NCI-H1417 (cell line): ENCODE results near the gene SEC14L1.
"Not testable (repeated sequence)": the region's sequence is repeated elsewhere in the genome, so short reads cannot be mapped to it uniquely, and the experiment has no call there.

ENCODE experiments used
- DNase-seq, 3 experiments: peaks; one replicate each; lab custom pipeline; 2025; lab: John Stamatoyannopoulos, UW

SEC14L1 gene

GRCh38 chr17:77141846-77142449, 1.2 kb downstream of the SEC14L1 start:
- DNase-seq = no peak

GRCh38 chr17:77142689-77143088, 1.9 kb downstream of the SEC14L1 start:
- peak in 2 of 3 experiments; percentile 28 to 66 for DNase-seq

GRCh38 chr17:77143306-77143705, 2.5 kb downstream of the SEC14L1 start:
- DNase-seq = peak in 1 of 3 experiments; percentile 57

DNA sequence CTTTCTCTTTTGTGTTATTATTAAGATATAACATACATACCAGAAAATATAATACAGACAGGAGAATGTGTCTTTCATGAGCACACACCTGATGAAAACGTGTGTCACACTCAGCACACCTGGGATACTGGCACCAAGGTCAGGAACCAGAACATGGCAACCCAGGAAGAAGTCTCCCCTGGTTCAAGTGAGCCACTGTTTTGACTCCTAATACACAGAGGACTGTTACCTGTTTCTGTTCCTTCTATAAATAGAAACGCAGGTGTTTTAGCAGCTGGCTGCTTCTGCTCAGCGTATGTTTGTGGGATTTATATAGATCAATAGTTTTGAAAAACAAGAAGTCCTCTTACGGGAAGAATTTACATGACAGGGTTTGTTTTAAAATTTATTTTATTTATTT, 3.5 kb downstream of the SEC14L1 start:
- peak; percentile 12 to 68 (median 40) for DNase-seq

GRCh38 chr17:77145224-77145611, 4.4 kb downstream of the SEC14L1 start:
- DNase-seq = peak in 1 of 3 experiments; percentile 33

DNA sequence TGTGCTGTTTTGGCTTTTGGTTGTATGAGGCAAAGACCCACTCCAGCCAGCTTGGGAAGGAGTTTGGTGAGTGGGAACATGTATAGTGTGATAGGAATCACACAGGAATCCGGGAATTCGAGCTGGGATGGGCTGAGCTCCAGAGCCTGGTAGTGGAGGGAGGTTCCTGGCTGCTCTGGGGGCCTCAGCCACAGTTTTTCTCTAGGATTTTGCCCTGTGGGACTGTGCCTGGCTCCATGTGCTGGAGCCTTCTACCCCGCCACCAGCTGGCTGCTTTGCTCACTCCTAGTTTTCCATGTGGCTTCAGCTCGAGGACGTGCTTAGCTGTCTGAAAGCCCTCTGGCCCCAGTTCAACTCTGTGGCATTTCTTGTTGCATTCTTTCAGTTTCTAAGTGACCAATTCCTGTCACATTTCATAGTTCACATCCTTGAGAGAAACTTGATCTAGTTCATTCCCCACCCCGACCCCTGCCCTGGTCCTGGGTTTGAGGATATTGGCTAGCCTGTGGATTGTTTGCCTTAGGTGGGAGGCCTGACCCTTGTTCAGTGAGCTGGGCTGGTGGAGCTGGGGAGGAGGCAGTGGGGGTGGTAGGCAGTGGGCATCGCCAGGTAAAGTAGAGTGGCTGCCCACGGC, 5.0 kb downstream of the SEC14L1 start:
- DNase-seq = peak in 2 of 3 experiments; percentile 11 to 21

DNA sequence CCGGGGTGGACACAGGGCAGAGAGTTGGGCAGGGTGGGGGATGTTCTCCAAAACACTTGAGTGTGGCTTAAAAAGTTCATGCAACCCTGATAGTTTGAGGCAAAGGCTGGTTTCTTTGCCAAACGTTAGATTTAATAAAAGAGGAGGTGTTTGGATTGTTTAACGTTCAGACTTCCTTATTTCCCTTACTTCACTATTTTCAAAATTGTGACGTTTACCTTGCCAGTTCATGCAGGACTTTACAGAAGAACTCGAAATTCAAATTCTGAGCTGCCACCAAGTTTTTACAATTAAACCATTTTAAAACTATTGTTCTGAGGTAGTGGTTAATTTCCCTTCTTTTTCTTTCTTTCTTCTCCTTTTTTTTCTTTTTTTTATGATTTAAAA, 5.5 kb downstream of the SEC14L1 start:
- DNase-seq = no peak

DNA sequence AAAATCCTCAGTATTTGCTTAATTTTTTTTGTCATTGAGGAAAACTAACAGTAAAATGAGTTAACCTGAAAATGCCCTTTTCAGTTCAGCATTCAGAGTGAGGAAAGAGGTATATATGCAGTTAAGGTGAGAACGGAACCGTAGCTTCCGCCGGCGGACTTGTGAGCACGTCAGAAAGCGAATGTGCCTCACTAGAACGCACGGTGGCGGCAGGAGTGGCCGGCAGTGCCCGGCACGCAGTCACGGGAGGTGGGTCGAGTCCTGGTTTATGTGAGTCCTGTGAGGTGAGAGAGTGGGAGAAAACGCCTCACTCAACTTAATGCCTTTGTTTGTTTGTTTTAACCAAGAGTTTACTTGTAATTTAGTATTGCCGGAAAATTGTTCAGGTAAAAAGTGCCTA, 6.1 kb downstream of the SEC14L1 start:
- peak in 2 of 3 experiments; percentile 31 to 62 for DNase-seq

- DNase-seq = peak in 1 of 3 experiments; percentile 62
Observed at GRCh38 chr17:77147357-77147801, 6.6 kb downstream of the SEC14L1 start.

DNA sequence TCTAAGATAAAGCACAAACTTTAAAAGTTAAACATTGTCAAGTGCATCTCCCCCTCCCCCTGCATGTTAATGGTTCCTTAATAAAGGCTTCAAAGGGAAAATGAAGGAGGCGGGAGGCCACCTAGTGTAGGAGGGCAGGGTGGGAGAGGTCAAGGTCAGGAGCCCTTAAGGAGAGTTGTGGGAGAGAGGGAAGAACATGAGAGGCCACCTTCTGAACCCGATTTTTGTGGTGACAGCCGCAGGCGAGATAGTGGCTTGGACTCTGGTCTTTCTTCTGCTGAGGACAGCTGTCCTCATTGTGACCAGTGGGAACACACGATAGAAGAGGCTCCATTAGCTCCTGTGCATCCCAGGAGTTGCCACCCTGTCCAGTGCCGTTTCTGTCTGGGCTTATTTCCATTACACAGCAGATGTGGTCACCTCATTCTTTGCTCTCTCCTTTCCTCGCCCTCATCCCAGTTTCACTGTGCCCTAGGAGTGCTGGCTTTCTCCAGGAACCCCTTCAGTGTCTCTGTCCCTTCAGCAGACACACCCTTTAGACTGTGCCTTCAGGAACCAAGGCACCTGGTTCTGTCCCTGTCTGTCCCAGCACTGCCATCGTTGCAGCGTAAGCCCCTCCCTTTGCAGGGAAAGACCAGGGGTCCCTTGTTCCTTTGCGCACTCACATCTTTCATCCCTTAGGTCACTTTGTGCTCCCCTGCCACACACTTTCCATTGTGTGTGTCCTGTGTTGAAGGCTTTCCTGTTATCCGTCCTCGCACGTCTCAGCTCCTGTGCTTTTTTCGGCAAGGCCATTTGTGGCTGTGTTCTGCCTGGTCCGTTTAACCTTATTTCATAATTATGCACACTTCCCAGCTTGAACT, 7.5 kb downstream of the SEC14L1 start:
- no peak for DNase-seq

DNA sequence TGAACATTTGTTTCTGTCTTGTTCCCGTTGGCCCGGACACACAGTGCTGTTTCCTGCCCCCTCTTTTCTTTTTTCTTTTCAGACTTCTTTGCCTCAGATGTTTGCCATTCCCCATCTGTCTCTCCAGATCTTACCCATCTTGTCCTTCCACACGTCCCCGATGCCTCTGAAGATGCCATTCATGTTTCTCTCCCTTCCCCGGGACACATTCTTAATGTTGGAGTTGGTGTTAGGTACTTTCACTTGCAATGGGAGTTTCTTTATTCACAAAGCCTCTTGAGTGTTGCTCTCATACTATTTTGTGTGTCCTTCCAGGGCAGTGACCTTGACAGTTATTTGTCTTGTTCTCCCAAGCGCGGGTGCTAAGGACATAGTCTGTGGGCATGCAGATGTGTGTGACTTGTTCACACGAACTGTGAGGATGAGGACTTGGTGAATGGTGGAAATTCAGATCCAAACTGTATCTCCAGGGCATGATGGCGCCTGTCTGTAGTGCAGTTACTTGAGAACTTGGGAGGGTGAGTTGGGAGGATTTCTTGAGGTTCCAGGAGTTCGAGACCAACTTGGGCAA, 8.3 kb downstream of the SEC14L1 start:
- DNase-seq = no peak

GRCh38 chr17:77150196-77150595, 9.4 kb downstream of the SEC14L1 start:
- DNase-seq = no peak

DNA sequence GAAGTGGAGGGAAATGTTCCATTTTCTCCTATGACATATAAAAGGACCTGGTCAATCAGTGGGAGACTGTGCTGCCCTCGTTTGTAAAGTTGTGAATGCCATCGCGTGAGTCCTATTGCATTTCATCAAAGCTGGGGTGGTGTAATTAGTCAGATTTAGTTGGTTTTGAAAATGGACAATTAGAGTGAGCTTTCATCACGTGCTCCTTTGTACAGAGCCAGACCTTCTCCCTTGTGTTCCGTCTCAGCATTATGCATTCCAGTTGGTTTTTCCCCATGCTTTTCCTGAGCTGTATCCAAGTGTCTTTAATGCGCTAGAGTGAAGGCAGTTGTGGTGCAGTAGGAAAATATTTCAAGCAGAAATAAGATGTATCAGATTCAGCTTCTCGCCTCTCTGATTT, 10.4 kb downstream of the SEC14L1 start:
- no peak for DNase-seq

DNA sequence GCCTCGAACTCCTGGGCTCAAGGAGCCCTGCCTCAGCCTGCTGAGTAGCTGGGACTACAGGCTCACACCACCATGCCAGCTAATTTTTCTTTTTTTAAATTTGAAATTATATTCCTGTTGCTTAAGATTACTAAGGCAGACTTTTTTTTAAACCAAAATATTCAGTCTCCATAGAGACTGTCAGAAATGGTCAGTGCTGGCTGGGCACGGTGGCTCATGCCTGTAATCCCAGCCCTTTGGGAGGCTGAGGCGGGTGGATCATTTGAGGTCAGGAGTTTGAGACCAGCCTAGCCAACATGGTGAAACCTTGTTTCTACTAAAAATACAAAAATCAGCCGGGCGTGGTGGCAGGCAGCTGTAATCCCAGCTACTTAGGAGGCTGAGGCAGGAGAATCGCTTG, 11.3 kb downstream of the SEC14L1 start:
- not testable (repeated sequence) for DNase-seq

GRCh38 chr17:77153472-77153871, 12.7 kb downstream of the SEC14L1 start:
- peak in 1 of 3 experiments; percentile 38 for DNase-seq

DNA sequence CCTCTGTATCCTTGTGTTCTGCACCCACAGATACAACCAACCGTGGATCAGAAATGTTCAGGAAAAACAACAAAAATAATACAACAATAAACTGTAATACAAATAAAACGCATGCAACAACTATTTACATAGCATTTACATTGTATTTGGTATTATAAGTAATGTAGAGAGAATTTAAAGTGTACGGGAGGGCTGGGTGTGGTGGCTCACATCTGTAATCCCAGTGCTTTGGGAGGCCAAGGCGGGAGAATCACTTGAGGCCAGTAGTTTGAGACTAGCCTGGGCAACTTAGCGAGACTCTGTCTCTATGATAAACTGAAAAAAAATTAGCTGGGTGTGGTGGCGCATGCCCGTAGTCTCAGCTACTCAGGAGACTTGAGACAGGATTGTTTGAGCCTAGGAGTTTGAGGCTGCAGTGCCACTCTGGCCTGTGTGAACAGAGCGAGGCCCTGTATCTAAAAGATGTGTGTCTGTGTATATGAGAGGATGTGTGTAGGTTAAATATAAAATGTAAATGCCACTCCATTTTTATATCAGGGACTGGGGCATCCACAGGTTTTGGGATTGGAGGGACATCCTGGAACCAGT, 13.3 kb downstream of the SEC14L1 start:
- DNase-seq = no peak

- DNase-seq = peak in 1 of 3 experiments; percentile 7
Observed at GRCh38 chr17:77155125-77155524, 14.4 kb downstream of the SEC14L1 start.

- not testable (repeated sequence) for DNase-seq
Observed at GRCh38 chr17:77157766-77158165, 17.0 kb downstream of the SEC14L1 start.

GRCh38 chr17:77160091-77160874, 19.5 kb downstream of the SEC14L1 start:
- DNase-seq = peak; percentile 15 to 87 (median 63)

GRCh38 chr17:77160875-77161530, 20.2 kb downstream of the SEC14L1 start:
- peak in 1 of 3 experiments; percentile 63 for DNase-seq

GRCh38 chr17:77161953-77162352, 21.2 kb downstream of the SEC14L1 start:
- DNase-seq = no peak
